ENCODE measurements around the gene RAP1GAP2. TPM values are rescaled to one million over a fixed set of nuclear protein-coding genes. Genes with fewer than 3 reads are reported as not detected.
"Not testable (repeated sequence)": the region's sequence is repeated elsewhere in the genome, so short reads cannot be mapped to it uniquely, and the experiment has no call there.

Gene RAP1GAP2
- total RNA-seq, 1 donor from 2014 or later, result 46.8 TPM

- no peak for DNase-seq
- no peak for ATAC-seq (ENCODE audit: poor library complexity)
- intact Hi-C loops (cut with DNase I), result no loop called here
Observed at GRCh38 chr17:2804912-2805311, 8.7 kb downstream of the RAP1GAP2 start.

- ATAC-seq (ENCODE audit: poor library complexity), result no peak
- DNase-seq, result no peak
- intact Hi-C loops (cut with DNase I), result no loop called here
Observed at GRCh38 chr17:2805961-2806360, 9.7 kb downstream of the RAP1GAP2 start.

GRCh38 chr17:2808367-2809335, 12.4 kb downstream of the RAP1GAP2 start:
- DNase-seq, result no peak
- no peak for ATAC-seq (ENCODE audit: poor library complexity)
- intact Hi-C loops (cut with DNase I), result no loop called here

GRCh38 chr17:2809337-2809736, 13.1 kb downstream of the RAP1GAP2 start:
- DNase-seq, result no peak
- no peak for ATAC-seq (ENCODE audit: poor library complexity)
- intact Hi-C loops (cut with DNase I), result no loop called here

- intact Hi-C loops (cut with DNase I), result no loop called here
- ATAC-seq (ENCODE audit: poor library complexity) (peak; percentile 41), DNase-seq (no peak)
Observed at GRCh38 chr17:2814049-2814448, 17.8 kb downstream of the RAP1GAP2 start.

GRCh38 chr17:2814481-2815341, 18.5 kb downstream of the RAP1GAP2 start:
- peak; percentile 60 for DNase-seq
- intact Hi-C loops (cut with DNase I), result no loop called here
- ATAC-seq (ENCODE audit: poor library complexity), result peak; percentile 56

- intact Hi-C loops (cut with DNase I), result no loop called here
- ATAC-seq (ENCODE audit: poor library complexity) (no peak), DNase-seq (no peak)
Observed at GRCh38 chr17:2815781-2816185, 19.5 kb downstream of the RAP1GAP2 start.

- ATAC-seq (ENCODE audit: poor library complexity) (no peak), DNase-seq (no peak)
- intact Hi-C loops (cut with DNase I), result no loop called here
Observed at GRCh38 chr17:2816688-2817087, 20.4 kb downstream of the RAP1GAP2 start.

GRCh38 chr17:2819294-2819693, 23.1 kb downstream of the RAP1GAP2 start:
- ATAC-seq (ENCODE audit: poor library complexity); intact Hi-C loops (cut with DNase I); DNase-seq: not testable (repeated sequence)

- intact Hi-C loops (cut with DNase I), result no loop called here
- ATAC-seq (ENCODE audit: poor library complexity) (no peak), DNase-seq (no peak)
Observed at GRCh38 chr17:2819921-2820501, 23.8 kb downstream of the RAP1GAP2 start.

GRCh38 chr17:2821868-2822267, 25.6 kb downstream of the RAP1GAP2 start:
- no peak for ATAC-seq (ENCODE audit: poor library complexity)
- no peak for DNase-seq
- intact Hi-C loops (cut with DNase I), result no loop called here

- no peak for ATAC-seq (ENCODE audit: poor library complexity)
- intact Hi-C loops (cut with DNase I), result no loop called here
- no peak for DNase-seq
Observed at GRCh38 chr17:2822358-2822757, 26.1 kb downstream of the RAP1GAP2 start.

GRCh38 chr17:2825253-2825970, 29.2 kb downstream of the RAP1GAP2 start:
- DNase-seq, result no peak
- no peak for ATAC-seq (ENCODE audit: poor library complexity)
- intact Hi-C loops (cut with DNase I), result no loop called here

- intact Hi-C loops (cut with DNase I), result loop anchor here (2.0 kb wide), 1 partner anchor 184 kb away; no protein-coding TSS in a partner anchor
- peak; percentile 92 for ATAC-seq (ENCODE audit: poor library complexity)
- DNase-seq, result peak; percentile 84
Observed at GRCh38 chr17:2828397-2829038, 32.3 kb downstream of the RAP1GAP2 start.

- ATAC-seq (ENCODE audit: poor library complexity) (no peak), DNase-seq (no peak)
- intact Hi-C loops (cut with DNase I), result no loop called here
Observed at GRCh38 chr17:2830678-2831077, 34.4 kb downstream of the RAP1GAP2 start.

- intact Hi-C loops (cut with DNase I), result no loop called here
- ATAC-seq (ENCODE audit: poor library complexity) (no peak), DNase-seq (no peak)
Observed at GRCh38 chr17:2835780-2836179, 39.5 kb downstream of the RAP1GAP2 start.

GRCh38 chr17:2837147-2837561, 40.9 kb downstream of the RAP1GAP2 start:
- intact Hi-C loops (cut with DNase I), result no loop called here
- DNase-seq (no peak), ATAC-seq (ENCODE audit: poor library complexity) (no peak)

- DNase-seq, result no peak
- no peak for ATAC-seq (ENCODE audit: poor library complexity)
- intact Hi-C loops (cut with DNase I), result no loop called here
Observed at GRCh38 chr17:2841606-2842005, 45.4 kb downstream of the RAP1GAP2 start.

Measured in Right ventricle myocardium superior (tissue), 1 donor.